Measurements from ENCODE around the gene ETNK1.

The ETNK1 gene

DNA sequence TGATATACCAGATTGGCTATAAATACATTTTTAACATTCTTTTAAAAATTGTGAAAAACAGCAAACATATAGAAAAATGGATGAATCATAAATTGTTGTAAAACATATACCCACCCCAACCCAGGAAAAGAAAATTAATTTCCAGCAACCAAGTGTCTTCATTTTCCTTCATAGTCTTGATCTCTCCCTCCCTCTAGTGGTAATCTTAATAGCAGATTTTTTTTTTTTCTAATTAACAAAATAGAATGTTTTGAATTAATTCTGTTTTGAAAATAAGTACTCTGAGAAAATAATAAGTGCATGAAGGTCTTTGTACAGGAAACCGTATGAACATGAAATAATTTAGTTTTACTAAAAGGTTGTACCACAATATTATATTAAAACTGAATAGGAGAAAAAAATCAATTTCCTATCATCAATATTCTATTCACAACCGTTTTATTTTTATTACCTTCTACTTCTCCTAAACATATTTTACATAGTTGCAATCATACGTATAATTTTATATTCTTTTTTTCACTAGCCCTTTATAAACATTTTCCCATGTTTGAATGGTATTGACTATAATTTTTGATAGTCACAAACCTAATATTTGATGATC is 7.0 kb downstream of the ETNK1 start:
- WGBS (ENCODE audit: insufficient coverage, insufficient read length): 100% methylated on average over 2 of the region's 3 CpGs
- Histone ChIP-seq H3K9me3 (ENCODE audit: control insufficient read depth, insufficient read depth, low read length) (no peaks in the 10 kb centered on the region), H3K27me3 (ENCODE audit: control insufficient read depth, insufficient read depth, low read length) (no peaks in the 10 kb centered on the region), H3K4me3 (ENCODE audit: low read length) (no peak overlapping the region), H3K27ac (ENCODE audit: low read length) (no peak overlapping the region), H3K36me3 (ENCODE audit: control insufficient read depth, insufficient read depth, low read length) (no peaks in the 10 kb centered on the region), H3K4me1 (ENCODE audit: control insufficient read depth, insufficient read depth, low read length) (no peaks in the 10 kb centered on the region)
- DNase-seq (ENCODE audit: low read depth, low spot score): no peak

DNA sequence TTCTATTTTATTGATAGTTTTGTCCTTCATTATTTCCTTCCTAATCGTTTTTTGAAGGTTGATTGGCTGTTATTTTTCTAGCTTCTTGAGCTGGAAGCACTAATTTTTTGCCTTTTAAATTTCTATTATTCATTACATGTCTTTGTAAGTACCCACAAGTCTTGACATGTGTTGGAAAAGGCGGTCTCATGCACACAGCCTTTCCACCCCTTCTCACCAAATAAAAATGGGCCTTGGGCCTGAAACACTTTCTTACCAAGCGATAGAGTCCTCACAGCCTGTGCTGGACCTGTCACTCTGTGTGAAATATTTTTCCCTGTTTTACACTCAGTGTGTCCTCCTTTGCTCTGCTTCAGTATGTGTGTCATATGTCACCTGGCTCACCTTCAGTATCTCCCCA is 9.9 kb downstream of the ETNK1 start:
- no peak for DNase-seq (ENCODE audit: low read depth, low spot score)
- Histone ChIP-seq H3K27ac (ENCODE audit: low read length) (no peak overlapping the region), H3K9me3 (ENCODE audit: control insufficient read depth, insufficient read depth, low read length) (no peaks in the 10 kb centered on the region), H3K4me3 (ENCODE audit: low read length) (no peak overlapping the region), H3K36me3 (ENCODE audit: control insufficient read depth, insufficient read depth, low read length) (no peaks in the 10 kb centered on the region), H3K27me3 (ENCODE audit: control insufficient read depth, insufficient read depth, low read length) (no peaks in the 10 kb centered on the region), H3K4me1 (ENCODE audit: control insufficient read depth, insufficient read depth, low read length) (no peaks in the 10 kb centered on the region)
- WGBS (ENCODE audit: insufficient coverage, insufficient read length): no CpG with 5 or more reads among the region's 3 CpGs

DNA sequence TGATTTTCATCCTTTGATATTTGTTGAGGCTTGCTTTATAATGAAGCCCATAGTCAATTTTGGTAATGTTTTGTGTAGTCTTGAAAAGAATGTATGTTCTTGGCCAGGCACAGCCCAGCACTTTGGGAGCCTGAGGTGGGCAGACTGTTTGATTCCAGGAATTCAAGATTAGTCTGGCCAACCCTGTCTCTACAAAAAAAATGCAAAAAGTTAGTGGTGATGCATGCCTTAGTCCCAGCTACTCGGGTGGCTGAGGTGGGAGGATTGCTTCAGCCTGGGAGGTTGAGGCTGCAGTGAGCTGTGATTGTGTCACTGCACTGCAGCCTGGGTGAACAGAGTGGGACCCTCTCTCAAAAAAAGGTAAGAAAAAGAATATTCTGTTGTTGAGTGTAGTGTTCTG is 10.8 kb downstream of the ETNK1 start:
- Histone ChIP-seq H3K27me3 (ENCODE audit: control insufficient read depth, insufficient read depth, low read length) (no peaks in the 10 kb centered on the region), H3K27ac (ENCODE audit: low read length) (no peak overlapping the region), H3K4me3 (ENCODE audit: low read length) (no peak overlapping the region), H3K36me3 (ENCODE audit: control insufficient read depth, insufficient read depth, low read length) (no peaks in the 10 kb centered on the region), H3K4me1 (ENCODE audit: control insufficient read depth, insufficient read depth, low read length) (no peaks in the 10 kb centered on the region), H3K9me3 (ENCODE audit: control insufficient read depth, insufficient read depth, low read length) (no peaks in the 10 kb centered on the region)
- whole genome bisulfite sequencing (ENCODE audit: insufficient coverage, insufficient read length): no CpG with 5 or more reads among the region's 1 CpG
- no peak for DNase-seq (ENCODE audit: low read depth, low spot score)

DNA sequence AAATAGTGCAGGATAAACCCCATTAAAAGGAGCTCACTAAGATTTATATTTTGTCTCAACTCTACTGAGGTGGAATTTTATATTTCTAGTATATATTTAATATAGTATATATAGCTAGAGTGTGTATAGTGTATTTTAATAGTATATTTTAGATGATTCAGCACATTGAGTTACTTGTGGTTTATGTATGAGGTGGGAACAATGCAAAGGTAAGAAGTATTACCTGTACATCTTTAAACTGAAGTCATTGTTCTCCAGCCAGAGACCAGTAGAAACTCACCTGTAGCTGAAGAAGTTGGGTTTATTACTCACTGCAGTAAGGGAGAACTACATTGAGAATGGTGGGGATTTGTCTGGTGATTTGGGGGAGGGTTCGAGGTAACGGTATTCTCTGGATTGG is 15.9 kb downstream of the ETNK1 start:
- DNase-seq (ENCODE audit: low read depth, low spot score): no peak
- Histone ChIP-seq H3K36me3 (ENCODE audit: control insufficient read depth, insufficient read depth, low read length) (no peaks in the 10 kb centered on the region), H3K27ac (ENCODE audit: low read length) (no peak overlapping the region), H3K27me3 (ENCODE audit: control insufficient read depth, insufficient read depth, low read length) (no peaks in the 10 kb centered on the region), H3K4me1 (ENCODE audit: control insufficient read depth, insufficient read depth, low read length) (no peaks in the 10 kb centered on the region), H3K4me3 (ENCODE audit: low read length) (no peak overlapping the region), H3K9me3 (ENCODE audit: control insufficient read depth, insufficient read depth, low read length) (no peaks in the 10 kb centered on the region)
- 100% methylated on average over 2 of the region's 2 CpGs for WGBS (ENCODE audit: insufficient coverage, insufficient read length)

DNA sequence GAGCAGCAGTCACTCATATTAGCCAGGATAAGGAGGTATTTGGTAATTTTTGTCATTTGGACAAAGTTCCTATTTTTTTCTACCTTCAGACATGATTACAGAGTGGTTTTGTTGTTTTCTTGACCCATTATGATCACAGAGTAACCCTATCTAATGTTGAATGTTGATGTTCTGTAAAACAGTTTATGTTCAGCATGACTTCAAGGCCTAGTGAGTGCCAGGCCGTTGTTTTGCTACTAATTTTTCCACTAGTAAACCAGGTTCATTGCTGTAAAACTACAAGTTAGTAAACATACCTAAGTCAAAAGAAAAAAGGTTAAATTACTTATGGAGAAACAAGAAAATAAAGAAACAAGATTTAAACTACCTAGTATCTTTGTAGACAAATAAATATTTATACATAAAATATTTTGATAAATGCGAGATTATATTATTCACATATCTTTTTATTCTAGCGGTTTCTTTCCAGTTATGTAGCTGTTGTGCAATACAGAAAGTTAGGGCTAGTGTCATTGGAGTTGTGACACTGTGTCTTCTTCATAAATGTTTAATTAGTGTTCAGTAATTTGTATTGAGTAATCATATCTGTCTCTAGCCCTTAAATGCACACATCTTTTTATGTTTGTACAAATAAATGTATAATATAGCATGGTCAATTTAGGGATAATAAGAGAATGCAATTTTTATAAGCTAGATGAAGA is 16.5 kb downstream of the ETNK1 start:
- Histone ChIP-seq H3K27me3 (ENCODE audit: control insufficient read depth, insufficient read depth, low read length) (no peaks in the 10 kb centered on the region), H3K4me1 (ENCODE audit: control insufficient read depth, insufficient read depth, low read length) (no peaks in the 10 kb centered on the region), H3K9me3 (ENCODE audit: control insufficient read depth, insufficient read depth, low read length) (no peaks in the 10 kb centered on the region), H3K27ac (ENCODE audit: low read length) (no peak overlapping the region), H3K36me3 (ENCODE audit: control insufficient read depth, insufficient read depth, low read length) (no peaks in the 10 kb centered on the region), H3K4me3 (ENCODE audit: low read length) (no peak overlapping the region)
- WGBS (ENCODE audit: insufficient coverage, insufficient read length): no CpG with 5 or more reads among the region's 3 CpGs
- DNase-seq (ENCODE audit: low read depth, low spot score): no peak

DNA sequence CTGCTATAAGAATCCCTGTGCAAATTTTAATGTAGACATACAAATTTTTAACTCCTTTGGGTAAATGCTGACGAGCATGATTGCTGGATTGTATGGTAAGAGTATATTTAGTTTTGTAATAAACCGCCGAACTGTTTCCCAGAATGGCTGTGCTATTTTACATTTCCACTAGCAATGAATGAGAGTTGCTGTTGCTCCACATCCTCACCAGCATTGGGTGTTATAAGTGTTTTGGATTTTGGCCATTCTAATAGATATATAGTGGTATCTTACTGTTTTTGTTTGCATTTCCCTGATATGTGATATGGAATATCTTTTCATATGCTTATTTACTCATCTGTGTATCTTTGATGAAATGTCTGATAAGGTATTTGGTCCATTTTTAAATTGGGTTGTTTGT is 23.7 kb downstream of the ETNK1 start:
- H3K9me3 ChIP-seq (ENCODE audit: control insufficient read depth, insufficient read depth, low read length): no peaks in the 10 kb centered on the region
- no CpG with 5 or more reads among the region's 3 CpGs for WGBS (ENCODE audit: insufficient coverage, insufficient read length)
- H3K4me1 ChIP-seq (ENCODE audit: control insufficient read depth, insufficient read depth, low read length): no peaks in the 10 kb centered on the region
- DNase-seq (ENCODE audit: low read depth, low spot score): no peak
- no peaks in the 10 kb centered on the region for H3K27me3 ChIP-seq (ENCODE audit: control insufficient read depth, insufficient read depth, low read length)
- H3K4me3 ChIP-seq (ENCODE audit: low read length): no peak overlapping the region
- H3K36me3 ChIP-seq (ENCODE audit: control insufficient read depth, insufficient read depth, low read length): no peaks in the 10 kb centered on the region
- no peak overlapping the region for H3K27ac ChIP-seq (ENCODE audit: low read length)

DNA sequence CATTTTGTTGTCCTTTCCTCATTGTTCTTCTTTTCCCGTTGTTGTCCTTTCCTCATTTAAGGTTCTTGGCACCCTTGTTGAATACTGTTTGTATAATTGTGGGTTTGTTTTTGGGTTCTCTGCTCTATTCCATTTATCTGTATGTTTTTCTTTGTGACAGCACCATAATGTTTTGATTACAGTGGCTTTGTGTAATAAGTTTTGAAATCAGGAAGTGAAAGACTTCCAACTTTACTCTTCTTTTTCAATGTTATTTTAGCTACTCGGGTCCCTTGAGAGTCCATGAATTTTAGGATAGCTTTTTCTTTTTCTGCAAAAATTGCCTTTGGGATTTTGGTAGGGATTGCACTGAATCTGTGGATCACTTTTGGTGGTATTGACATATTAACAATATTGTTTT is 28.1 kb downstream of the ETNK1 start:
- Histone ChIP-seq H3K27ac (ENCODE audit: low read length) (no peak overlapping the region), H3K4me1 (ENCODE audit: control insufficient read depth, insufficient read depth, low read length) (no peaks in the 10 kb centered on the region), H3K27me3 (ENCODE audit: control insufficient read depth, insufficient read depth, low read length) (no peaks in the 10 kb centered on the region), H3K36me3 (ENCODE audit: control insufficient read depth, insufficient read depth, low read length) (no peaks in the 10 kb centered on the region), H3K9me3 (ENCODE audit: control insufficient read depth, insufficient read depth, low read length) (no peaks in the 10 kb centered on the region), H3K4me3 (ENCODE audit: low read length) (no peak overlapping the region)
- WGBS (ENCODE audit: insufficient coverage, insufficient read length): no CpG with 5 or more reads among the region's 2 CpGs
- DNase-seq (ENCODE audit: low read depth, low spot score): no peak

DNA sequence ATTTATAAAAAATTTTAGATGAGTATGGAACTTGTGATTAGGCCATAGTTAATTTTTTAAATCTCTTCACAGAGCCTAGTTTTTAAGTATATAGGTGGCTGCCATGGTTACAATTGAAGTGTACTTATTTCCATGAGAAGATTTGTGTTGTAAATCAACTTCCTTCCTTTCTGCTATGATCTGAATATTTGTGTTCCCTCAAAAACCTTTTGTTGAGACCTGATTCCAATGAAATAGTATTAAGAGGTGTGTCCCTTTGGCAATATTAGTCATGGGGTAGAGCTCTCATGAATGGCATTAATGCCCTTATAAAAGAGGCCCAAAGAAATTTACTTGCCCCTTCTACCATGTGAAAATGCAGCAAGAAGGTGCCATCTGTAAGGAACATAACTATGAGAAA is 28.8 kb downstream of the ETNK1 start:
- Histone ChIP-seq H3K4me1 (ENCODE audit: control insufficient read depth, insufficient read depth, low read length) (no peaks in the 10 kb centered on the region), H3K27me3 (ENCODE audit: control insufficient read depth, insufficient read depth, low read length) (no peaks in the 10 kb centered on the region), H3K4me3 (ENCODE audit: low read length) (no peak overlapping the region), H3K36me3 (ENCODE audit: control insufficient read depth, insufficient read depth, low read length) (no peaks in the 10 kb centered on the region), H3K27ac (ENCODE audit: low read length) (no peak overlapping the region), H3K9me3 (ENCODE audit: control insufficient read depth, insufficient read depth, low read length) (no peaks in the 10 kb centered on the region)
- DNase-seq (ENCODE audit: low read depth, low spot score): no peak

DNA sequence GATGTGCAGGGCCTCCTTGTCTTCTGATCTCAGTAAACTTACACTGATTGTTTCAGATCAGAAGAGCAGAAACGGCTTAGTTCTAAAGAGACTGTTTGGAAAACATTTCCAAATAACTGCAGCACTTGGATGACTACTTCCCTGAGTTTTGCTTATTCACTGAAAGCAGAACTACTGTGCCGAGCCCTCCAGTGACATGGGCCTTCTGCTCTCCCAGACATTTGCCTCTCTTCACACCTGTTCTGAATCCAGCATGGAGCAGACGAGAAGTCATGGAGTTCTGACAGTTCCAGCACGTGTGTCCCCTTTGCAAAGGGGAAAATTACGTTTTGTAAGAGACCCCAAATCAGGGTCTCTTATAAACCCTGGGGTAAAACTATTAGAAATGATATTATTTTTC is 31.4 kb downstream of the ETNK1 start:
- H3K36me3 ChIP-seq (ENCODE audit: control insufficient read depth, insufficient read depth, low read length): no peaks in the 10 kb centered on the region
- no peak overlapping the region for H3K4me3 ChIP-seq (ENCODE audit: low read length)
- no peaks in the 10 kb centered on the region for H3K9me3 ChIP-seq (ENCODE audit: control insufficient read depth, insufficient read depth, low read length)
- WGBS (ENCODE audit: insufficient coverage, insufficient read length): no CpG with 5 or more reads among the region's 5 CpGs
- H3K4me1 ChIP-seq (ENCODE audit: control insufficient read depth, insufficient read depth, low read length): no peaks in the 10 kb centered on the region
- H3K27me3 ChIP-seq (ENCODE audit: control insufficient read depth, insufficient read depth, low read length): no peaks in the 10 kb centered on the region
- no peak for DNase-seq (ENCODE audit: low read depth, low spot score)
- no peak overlapping the region for H3K27ac ChIP-seq (ENCODE audit: low read length)

DNA sequence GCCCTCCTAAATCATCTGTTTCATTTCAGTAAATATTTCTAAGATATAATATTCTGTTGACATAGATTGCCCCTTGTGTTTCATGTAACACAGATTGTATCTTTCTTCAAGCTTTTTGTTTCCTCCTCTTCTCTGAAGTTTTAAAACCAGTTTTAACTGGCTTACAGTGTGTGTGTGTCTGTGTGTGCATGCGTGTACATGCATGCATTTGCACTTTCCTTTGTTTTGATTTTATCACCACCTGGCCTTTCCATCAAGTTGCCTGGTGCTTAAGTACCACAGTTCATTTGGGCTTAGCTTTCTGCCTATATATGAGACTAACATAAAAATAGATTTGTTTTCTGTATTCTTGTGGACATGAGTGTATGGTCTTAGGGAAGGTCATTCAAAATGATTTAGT is 31.9 kb downstream of the ETNK1 start:
- no peaks in the 10 kb centered on the region for H3K27me3 ChIP-seq (ENCODE audit: control insufficient read depth, insufficient read depth, low read length)
- no peak overlapping the region for H3K27ac ChIP-seq (ENCODE audit: low read length)
- no peak overlapping the region for H3K4me3 ChIP-seq (ENCODE audit: low read length)
- H3K36me3 ChIP-seq (ENCODE audit: control insufficient read depth, insufficient read depth, low read length): no peaks in the 10 kb centered on the region
- no peak for DNase-seq (ENCODE audit: low read depth, low spot score)
- H3K9me3 ChIP-seq (ENCODE audit: control insufficient read depth, insufficient read depth, low read length): no peaks in the 10 kb centered on the region
- H3K4me1 ChIP-seq (ENCODE audit: control insufficient read depth, insufficient read depth, low read length): no peaks in the 10 kb centered on the region
- no CpG with 5 or more reads among the region's 1 CpG for WGBS (ENCODE audit: insufficient coverage, insufficient read length)

DNA sequence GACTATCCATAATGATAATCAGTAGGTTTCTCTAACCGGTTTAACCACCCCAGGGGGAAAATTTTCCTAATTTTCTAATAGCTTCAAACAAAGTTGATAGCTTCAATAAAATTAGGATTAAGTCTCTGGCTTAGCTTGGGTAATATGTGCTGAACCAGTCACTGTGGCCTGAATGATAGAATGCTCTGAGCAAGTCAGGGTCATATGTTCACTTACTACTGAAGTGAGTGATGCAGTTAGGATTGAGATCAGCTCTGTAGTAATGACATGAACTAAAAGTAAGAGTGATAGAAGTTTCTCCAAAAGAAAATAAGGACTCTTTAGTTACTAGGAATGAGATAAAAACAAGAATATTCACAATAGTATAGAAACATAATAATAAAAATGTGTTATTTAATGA is 32.6 kb downstream of the ETNK1 start:
- no peak overlapping the region for H3K27ac ChIP-seq (ENCODE audit: low read length)
- no CpG with 5 or more reads among the region's 1 CpG for WGBS (ENCODE audit: insufficient coverage, insufficient read length)

More for the DNA sequence above, 32.6 kb downstream of the ETNK1 start:
- Histone ChIP-seq H3K4me3 (ENCODE audit: low read length) (no peak overlapping the region), H3K36me3 (ENCODE audit: control insufficient read depth, insufficient read depth, low read length) (no peaks in the 10 kb centered on the region), H3K4me1 (ENCODE audit: control insufficient read depth, insufficient read depth, low read length) (no peaks in the 10 kb centered on the region), H3K9me3 (ENCODE audit: control insufficient read depth, insufficient read depth, low read length) (no peaks in the 10 kb centered on the region), H3K27me3 (ENCODE audit: control insufficient read depth, insufficient read depth, low read length) (no peaks in the 10 kb centered on the region)
- DNase-seq (ENCODE audit: low read depth, low spot score): no peak

All from iPS DF 6.9 (cell line).